HUES64 (cell line): Measurements from ENCODE around the gene HHAT.

ENCODE experiments used
- H3K27ac ChIP-seq: 2 replicates; pipeline ENCODE4 v1.7.0; 2013; ENCODE audit warnings: low read depth, low read length, inconsistent platforms
- H3K27me3 ChIP-seq: 2 replicates; pipeline ENCODE4 v1.6.1; 2013; ENCODE audit warnings: mild to moderate bottlenecking, low read length; ENCODE audit not compliant: insufficient read depth
- H3K36me3 ChIP-seq: 2 replicates; pipeline ENCODE4 v1.6.1; 2013; ENCODE audit warnings: mild to moderate bottlenecking, low read length; ENCODE audit not compliant: insufficient read depth
- H3K4me1 ChIP-seq: 2 replicates; pipeline ENCODE4 v1.6.1; 2013; ENCODE audit warnings: mild to moderate bottlenecking, low read length, moderate library complexity; ENCODE audit not compliant: insufficient read depth
- H3K4me3 ChIP-seq: 2 replicates; pipeline ENCODE4 v1.5.1; 2013; ENCODE audit warnings: mild to moderate bottlenecking, low read length, moderate library complexity
- H3K9ac ChIP-seq: 2 replicates; pipeline ENCODE4 v1.6.1; 2013; ENCODE audit warnings: mild to moderate bottlenecking, low read depth, low read length
- H3K9me3 ChIP-seq: 2 replicates; pipeline ENCODE4 v1.6.1; 2013; ENCODE audit warnings: low read depth, low read length; ENCODE audit not compliant: insufficient read depth
- WGBS: fragments of 150-250, 120-280 bp; methylation state at CpG from one replicate; pipeline ENCODE4 v1.1.7; 2013; ENCODE audit warnings: missing lambda C conversion rate; 5-methylcytosine and 5-hydroxymethylcytosine counted together

Gene HHAT

GRCh38 chr1:210441028-210441427 lies 112.3 kb downstream of the HHAT start:
- no peaks in the 10 kb centered on the region for H3K27me3 ChIP-seq

DNA sequence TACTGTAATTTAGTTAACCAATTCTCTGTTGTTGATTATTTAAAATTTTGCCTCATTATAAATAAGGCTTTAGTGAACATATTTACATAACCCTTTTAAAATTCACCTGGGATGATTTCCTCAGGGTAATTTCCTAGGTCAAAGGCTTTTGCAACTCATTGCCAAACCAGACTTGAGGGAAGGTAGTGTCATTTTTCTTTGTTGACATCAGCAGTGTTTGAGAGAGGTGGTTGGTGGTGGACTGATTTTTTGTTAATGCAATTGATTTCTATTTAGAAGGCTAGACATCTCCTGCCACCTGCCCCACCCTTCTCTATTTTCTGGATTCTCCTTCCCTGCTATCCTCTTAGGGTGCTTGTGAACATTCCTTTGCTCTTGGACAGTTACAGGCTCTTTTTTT lies 116.8 kb downstream of the HHAT start:
- H3K27ac ChIP-seq, result no peak overlapping the region
- no peak overlapping the region for H3K9ac ChIP-seq
- H3K36me3 ChIP-seq, result no peaks in the 10 kb centered on the region
- peaks cover 16% of the 10 kb centered on the region; the same call in 1 of the 2 replicates for H3K4me1 ChIP-seq
- no peaks in the 10 kb centered on the region for H3K27me3 ChIP-seq
- no peak overlapping the region for H3K4me3 ChIP-seq
- no peaks in the 10 kb centered on the region for H3K9me3 ChIP-seq

More at GRCh38 chr1:210441028-210441427, 112.3 kb downstream of the HHAT start:
- Histone ChIP-seq H3K36me3 (no peaks in the 10 kb centered on the region), H3K27ac (no peak overlapping the region), H3K4me3 (no peak overlapping the region), H3K4me1 (peaks cover 13% of the 10 kb centered on the region; the same call in 1 of the 2 replicates), H3K9me3 (no peaks in the 10 kb centered on the region), H3K9ac (no peak overlapping the region)
- 96% methylated on average over 1 of the region's 1 CpG for WGBS

DNA sequence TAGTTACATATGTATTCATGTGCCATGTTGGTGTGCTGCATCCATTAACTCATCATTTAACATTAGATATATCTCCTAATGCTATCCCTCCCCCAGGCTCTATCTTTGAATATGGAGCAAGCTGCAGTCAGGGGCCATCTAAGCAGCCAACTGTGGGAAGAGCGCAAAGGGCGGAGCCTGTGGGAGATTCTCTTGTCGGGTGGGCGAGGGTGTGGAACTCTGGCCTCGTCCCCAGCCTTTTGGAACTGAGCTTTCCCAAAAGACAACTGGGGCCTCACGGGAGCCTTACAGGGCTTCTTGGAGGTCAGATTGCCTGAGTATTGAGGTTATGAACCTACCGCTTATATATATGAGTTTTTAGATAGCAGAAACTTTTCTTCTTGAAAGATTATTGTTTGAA lies 117.2 kb downstream of the HHAT start:
- Histone ChIP-seq H3K27me3 (no peaks in the 10 kb centered on the region), H3K4me1 (peaks cover 16% of the 10 kb centered on the region; the same call in 1 of the 2 replicates), H3K4me3 (no peak overlapping the region), H3K27ac (no peak overlapping the region), H3K9me3 (no peaks in the 10 kb centered on the region), H3K9ac (no peak overlapping the region), H3K36me3 (no peaks in the 10 kb centered on the region)
- 89% methylated on average over 7 of the region's 7 CpGs for WGBS

GRCh38 chr1:210446479-210446878 lies 117.8 kb downstream of the HHAT start:
- no peaks in the 10 kb centered on the region for H3K9me3 ChIP-seq
- 38% methylated on average over 9 of the region's 9 CpGs for WGBS
- H3K27me3 ChIP-seq, result no peaks in the 10 kb centered on the region
- H3K4me1 ChIP-seq, result peaks cover 16% of the 10 kb centered on the region; the same call in 1 of the 2 replicates
- H3K9ac ChIP-seq, result no peak overlapping the region
- H3K4me3 ChIP-seq, result no peak overlapping the region
- H3K27ac ChIP-seq, result no peak overlapping the region
- H3K36me3 ChIP-seq, result no peaks in the 10 kb centered on the region

- Histone ChIP-seq H3K4me3 (no peak overlapping the region), H3K9me3 (no peaks in the 10 kb centered on the region)
- 90% methylated on average over 5 of the region's 5 CpGs for WGBS
Measured at GRCh38 chr1:210447456-210448057, 118.9 kb downstream of the HHAT start.

GRCh38 chr1:210448297-210448892 lies 119.7 kb downstream of the HHAT start:
- Histone ChIP-seq H3K4me3 (no peak overlapping the region), H3K9ac (no peak overlapping the region), H3K27me3 (no peaks in the 10 kb centered on the region), H3K36me3 (no peaks in the 10 kb centered on the region), H3K4me1 (peaks cover 16% of the 10 kb centered on the region; the same call in 1 of the 2 replicates), H3K27ac (no peak overlapping the region), H3K9me3 (no peaks in the 10 kb centered on the region)
- 47% methylated on average over 3 of the region's 4 CpGs for WGBS

More at GRCh38 chr1:210447456-210448057, 118.9 kb downstream of the HHAT start:
- Histone ChIP-seq H3K36me3 (no peaks in the 10 kb centered on the region), H3K27me3 (no peaks in the 10 kb centered on the region), H3K4me1 (peaks cover 16% of the 10 kb centered on the region; the same call in 1 of the 2 replicates), H3K9ac (no peak overlapping the region), H3K27ac (no peak overlapping the region)

DNA sequence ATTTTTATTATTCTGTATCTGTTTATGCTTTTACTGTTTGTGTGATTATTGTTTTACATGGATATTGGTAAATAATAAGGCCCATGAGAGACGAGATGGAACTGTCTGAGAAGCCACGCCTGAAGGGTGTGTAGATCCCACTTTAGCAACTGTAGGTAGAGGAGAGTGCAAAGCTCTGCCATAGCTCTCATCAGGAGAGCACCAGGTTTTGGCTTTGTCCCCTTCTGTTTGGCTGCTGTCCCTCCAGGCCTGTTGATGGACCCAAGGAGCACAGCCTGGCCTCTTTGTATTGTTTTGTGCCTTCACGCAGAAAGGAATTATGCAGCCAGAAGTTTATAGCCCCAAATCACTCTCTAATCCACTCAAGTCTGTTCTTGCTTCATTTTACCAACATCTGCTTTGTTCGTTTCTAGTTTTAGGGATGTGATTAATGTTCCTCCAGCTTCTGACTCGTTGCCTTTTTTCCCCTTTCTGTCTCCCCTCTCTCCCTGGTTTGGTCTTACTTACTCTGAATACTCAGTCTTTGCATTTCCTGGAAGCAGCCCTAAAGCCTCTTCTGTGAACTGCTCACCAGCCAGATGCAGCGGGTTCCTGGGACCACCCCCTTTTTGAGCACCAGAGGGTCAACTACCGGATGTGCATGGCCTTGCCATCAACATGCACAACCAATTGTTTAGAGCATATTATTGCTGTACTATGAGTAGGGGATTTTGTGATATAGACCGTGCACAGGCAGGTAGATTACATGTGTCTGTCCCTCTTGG lies 127.3 kb downstream of the HHAT start:
- no peak overlapping the region for H3K4me3 ChIP-seq
- H3K9me3 ChIP-seq, result no peaks in the 10 kb centered on the region
- H3K27ac ChIP-seq, result no peak overlapping the region
- no peak overlapping the region for H3K9ac ChIP-seq
- WGBS, result 90% methylated on average over 8 of the region's 8 CpGs
- no peaks in the 10 kb centered on the region for H3K27me3 ChIP-seq
- peaks cover 6% of the 10 kb centered on the region; the same call in 1 of the 2 replicates for H3K4me1 ChIP-seq
- H3K36me3 ChIP-seq, result no peaks in the 10 kb centered on the region

DNA sequence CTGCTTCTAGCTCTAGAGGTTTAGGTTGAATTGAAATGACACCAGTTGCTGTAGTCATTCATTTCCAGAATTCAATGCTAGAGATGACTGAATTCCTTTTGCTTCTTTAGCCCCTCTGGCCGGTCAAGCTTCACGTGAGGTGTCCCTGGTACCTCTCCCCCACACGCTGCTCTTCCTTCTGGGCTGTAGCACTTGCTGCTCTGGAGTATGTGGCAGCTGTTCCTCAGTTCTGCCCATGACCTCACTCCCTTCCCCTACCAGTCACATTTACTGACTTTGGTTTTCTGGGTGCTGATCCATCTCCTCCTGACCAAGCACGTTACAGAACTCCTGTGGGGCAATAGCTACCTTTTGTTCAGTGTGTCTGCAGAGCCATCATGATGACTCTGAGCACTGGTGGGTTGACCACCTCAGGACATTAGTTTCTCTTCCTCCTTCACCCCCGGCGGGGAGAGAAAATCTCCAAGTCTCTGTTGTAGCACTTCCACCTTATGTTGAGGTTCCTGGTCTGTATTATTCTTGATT lies 128.1 kb downstream of the HHAT start:
- Histone ChIP-seq H3K9ac (no peak overlapping the region), H3K4me1 (peaks cover 6% of the 10 kb centered on the region; the same call in 1 of the 2 replicates), H3K36me3 (no peaks in the 10 kb centered on the region), H3K4me3 (no peak overlapping the region), H3K9me3 (no peaks in the 10 kb centered on the region), H3K27ac (no peak overlapping the region), H3K27me3 (no peaks in the 10 kb centered on the region)
- WGBS, result 94% methylated on average over 6 of the region's 6 CpGs

- Histone ChIP-seq H3K4me1 (peaks cover 6% of the 10 kb centered on the region; the same call in 1 of the 2 replicates), H3K27ac (no peak overlapping the region), H3K9me3 (no peaks in the 10 kb centered on the region), H3K9ac (no peak overlapping the region), H3K27me3 (no peaks in the 10 kb centered on the region), H3K36me3 (no peaks in the 10 kb centered on the region), H3K4me3 (no peak overlapping the region)
- 80% methylated on average over 4 of the region's 4 CpGs for WGBS
Measured at GRCh38 chr1:210457568-210457967, 128.9 kb downstream of the HHAT start.

DNA sequence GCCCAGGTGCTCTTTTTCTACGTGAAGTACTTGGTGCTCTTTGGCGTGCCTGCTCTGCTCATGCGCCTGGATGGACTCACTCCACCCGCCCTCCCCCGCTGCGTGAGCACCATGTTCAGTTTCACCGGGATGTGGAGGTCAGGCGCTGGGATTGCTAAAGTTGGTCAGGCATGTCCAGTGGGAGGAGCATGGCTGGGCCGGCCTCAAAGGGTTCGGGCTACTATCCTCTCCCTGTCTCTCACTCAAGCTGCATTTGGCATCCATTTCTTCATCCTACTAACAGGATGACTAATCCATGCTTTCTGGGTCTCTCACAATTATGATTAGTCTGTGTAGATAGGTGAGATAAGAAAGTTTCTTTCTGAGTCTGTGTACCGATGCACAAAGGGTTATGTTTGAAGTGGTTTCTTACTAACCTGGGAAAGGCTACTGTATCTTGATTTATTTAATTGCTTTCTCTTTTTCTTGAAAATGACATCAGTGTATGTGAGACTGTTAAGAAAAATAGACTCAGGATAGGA lies 135.9 kb downstream of the HHAT start:
- H3K9ac ChIP-seq, result no peak overlapping the region
- 93% methylated on average over 11 of the region's 11 CpGs for WGBS
- no peaks in the 10 kb centered on the region for H3K4me1 ChIP-seq
- no peaks in the 10 kb centered on the region for H3K9me3 ChIP-seq
- no peaks in the 10 kb centered on the region for H3K36me3 ChIP-seq
- no peaks in the 10 kb centered on the region for H3K27me3 ChIP-seq
- H3K27ac ChIP-seq, result no peak overlapping the region
- no peak overlapping the region for H3K4me3 ChIP-seq

DNA sequence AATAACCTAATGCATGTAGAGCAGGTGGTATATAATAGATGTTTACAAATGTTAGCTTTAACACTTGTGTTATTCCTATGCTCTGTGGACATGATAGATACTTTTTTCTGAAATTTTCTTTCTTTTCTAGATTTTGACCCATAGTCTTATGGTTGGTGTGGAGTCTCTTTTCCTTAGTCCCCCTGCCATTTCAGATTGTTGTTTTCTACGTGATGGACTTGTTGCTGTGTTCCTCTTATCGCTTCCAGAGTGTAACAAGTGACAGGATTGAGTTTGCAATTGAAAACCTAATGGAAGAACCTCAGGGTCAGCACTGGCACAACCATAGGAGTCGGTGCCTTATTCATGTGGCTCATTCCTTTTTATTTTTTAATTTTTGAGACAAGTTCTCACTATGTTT lies 136.4 kb downstream of the HHAT start:
- 86% methylated on average over 3 of the region's 3 CpGs for WGBS

More for the DNA sequence above, 136.4 kb downstream of the HHAT start:
- Histone ChIP-seq H3K27ac (no peak overlapping the region), H3K9ac (no peak overlapping the region), H3K9me3 (no peaks in the 10 kb centered on the region), H3K4me1 (no peaks in the 10 kb centered on the region), H3K36me3 (no peaks in the 10 kb centered on the region), H3K27me3 (no peaks in the 10 kb centered on the region), H3K4me3 (no peak overlapping the region)
